Measurements from ENCODE around the gene FYB1. TPM values are rescaled to one million over a fixed set of nuclear protein-coding genes. Genes with fewer than 3 reads are reported as not detected.

FYB1 gene
- total RNA-seq, 2 donors from 2014 or later = not detected

DNA sequence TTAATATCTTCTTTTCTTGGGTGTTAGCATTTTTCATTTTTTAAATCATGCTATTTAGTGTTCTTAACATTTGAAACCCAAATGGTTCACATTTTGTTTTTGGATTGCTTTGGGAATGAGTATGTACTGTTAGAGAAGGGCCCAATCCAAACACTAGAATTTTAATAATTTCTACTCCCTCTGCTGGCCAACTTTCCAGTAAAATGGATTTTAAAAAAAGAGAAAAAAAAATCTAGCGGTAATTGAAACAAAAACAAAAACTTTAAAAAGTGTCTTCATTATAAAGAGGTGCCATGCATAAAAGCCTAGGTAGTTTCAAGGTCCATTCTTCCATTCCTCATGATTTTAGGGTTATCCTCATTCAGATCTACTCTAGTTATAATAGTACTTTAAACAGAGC, 113.0 kb downstream of the FYB1 start:
- Mint-ChIP-seq H3K4me1 (no peaks in the 10 kb centered on the region), H3K36me3 (ENCODE audit: low read depth) (no peaks in the 10 kb centered on the region), H3K4me3 (no peak overlapping the region), H3K27me3 (ENCODE audit: insufficient read depth) (no peaks in the 10 kb centered on the region), H3K9me3 (no peaks in the 10 kb centered on the region), H3K27ac (no peak overlapping the region)
- WGBS, 2 experiments (ENCODE audit: insufficient coverage in 1 of 2, insufficient read length in 1 of 2) = 100% methylated on average over 1 of the region's 1 CpG; no CpG with 5 or more reads in 1 of the 2 experiments
- no peak overlapping the region for H3K9ac ChIP-seq (ENCODE audit: extremely low read depth, low read length, poor library complexity, severe bottlenecking)
- H3K9me3 ChIP-seq (ENCODE audit: control insufficient read depth, low read length) = no peaks in the 10 kb centered on the region
- no peak overlapping the region for H3K4me3 ChIP-seq (ENCODE audit: low read length)
- TF ChIP-seq, protein P1, sequence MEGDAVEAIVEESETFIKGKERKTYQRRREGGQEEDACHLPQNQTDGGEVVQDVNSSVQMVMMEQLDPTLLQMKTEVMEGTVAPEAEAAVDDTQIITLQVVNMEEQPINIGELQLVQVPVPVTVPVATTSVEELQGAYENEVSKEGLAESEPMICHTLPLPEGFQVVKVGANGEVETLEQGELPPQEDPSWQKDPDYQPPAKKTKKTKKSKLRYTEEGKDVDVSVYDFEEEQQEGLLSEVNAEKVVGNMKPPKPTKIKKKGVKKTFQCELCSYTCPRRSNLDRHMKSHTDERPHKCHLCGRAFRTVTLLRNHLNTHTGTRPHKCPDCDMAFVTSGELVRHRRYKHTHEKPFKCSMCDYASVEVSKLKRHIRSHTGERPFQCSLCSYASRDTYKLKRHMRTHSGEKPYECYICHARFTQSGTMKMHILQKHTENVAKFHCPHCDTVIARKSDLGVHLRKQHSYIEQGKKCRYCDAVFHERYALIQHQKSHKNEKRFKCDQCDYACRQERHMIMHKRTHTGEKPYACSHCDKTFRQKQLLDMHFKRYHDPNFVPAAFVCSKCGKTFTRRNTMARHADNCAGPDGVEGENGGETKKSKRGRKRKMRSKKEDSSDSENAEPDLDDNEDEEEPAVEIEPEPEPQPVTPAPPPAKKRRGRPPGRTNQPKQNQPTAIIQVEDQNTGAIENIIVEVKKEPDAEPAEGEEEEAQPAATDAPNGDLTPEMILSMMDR (conservative IDR thresholded peaks at IDR 0.05) = peak; percentile 50
- no peaks in the 10 kb centered on the region for H3K36me3 ChIP-seq (ENCODE audit: control insufficient read depth, insufficient read depth, low read length)
- H3K27me3 ChIP-seq (ENCODE audit: control insufficient read depth, insufficient read depth, low read length, poor library complexity, severe bottlenecking) = no peaks in the 10 kb centered on the region
- no peaks in the 10 kb centered on the region for H3K4me1 ChIP-seq (ENCODE audit: control insufficient read depth, insufficient read depth, low read length)
- no peak for DNase-seq
- H3K27ac ChIP-seq (ENCODE audit: low read depth, low read length) = no peak overlapping the region

DNA sequence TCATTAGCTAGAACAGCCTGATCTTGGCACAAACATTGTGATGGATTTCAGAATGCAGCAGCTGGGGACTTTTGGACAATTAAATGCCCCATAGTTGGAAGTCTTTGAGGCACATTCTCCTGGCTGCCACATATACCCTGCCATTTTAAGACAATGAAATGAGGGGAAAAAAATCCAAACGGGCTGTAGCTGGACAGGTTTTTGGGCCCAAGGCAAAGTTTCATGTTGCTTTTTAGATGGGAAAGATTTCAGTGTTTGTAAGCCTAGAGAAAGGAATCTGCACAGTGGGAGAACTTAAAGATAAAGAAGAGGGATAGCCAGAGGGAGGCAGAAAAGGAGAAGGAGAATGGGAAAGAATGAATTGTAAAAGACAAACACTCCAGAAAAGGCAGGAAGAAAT, 115.1 kb downstream of the FYB1 start:
- no peak overlapping the region for H3K9ac ChIP-seq (ENCODE audit: extremely low read depth, low read length, poor library complexity, severe bottlenecking)
- H3K27ac ChIP-seq (ENCODE audit: low read depth, low read length) = no peak overlapping the region
- H3K36me3 Mint-ChIP-seq (ENCODE audit: low read depth) = no peaks in the 10 kb centered on the region
- H3K27ac Mint-ChIP-seq = no peak overlapping the region
- H3K9me3 Mint-ChIP-seq = no peaks in the 10 kb centered on the region
- H3K27me3 ChIP-seq (ENCODE audit: control insufficient read depth, insufficient read depth, low read length, poor library complexity, severe bottlenecking) = no peaks in the 10 kb centered on the region
- 89 to 90% methylated on average over 1 of the region's 1 CpG for WGBS, 2 experiments (ENCODE audit: insufficient coverage in 1 of 2, insufficient read length in 1 of 2)
- no peaks in the 10 kb centered on the region for H3K4me1 ChIP-seq (ENCODE audit: control insufficient read depth, insufficient read depth, low read length)
- H3K4me1 Mint-ChIP-seq = no peaks in the 10 kb centered on the region
- TF ChIP-seq, protein P1 (conservative IDR thresholded peaks at IDR 0.05) = no peak
- no peak overlapping the region for H3K4me3 ChIP-seq (ENCODE audit: low read length)
- H3K27me3 Mint-ChIP-seq (ENCODE audit: insufficient read depth) = no peaks in the 10 kb centered on the region
- H3K9me3 ChIP-seq (ENCODE audit: control insufficient read depth, low read length) = no peaks in the 10 kb centered on the region
- no peaks in the 10 kb centered on the region for H3K36me3 ChIP-seq (ENCODE audit: control insufficient read depth, insufficient read depth, low read length)
- no peak overlapping the region for H3K4me3 Mint-ChIP-seq
- no peak for DNase-seq

DNA sequence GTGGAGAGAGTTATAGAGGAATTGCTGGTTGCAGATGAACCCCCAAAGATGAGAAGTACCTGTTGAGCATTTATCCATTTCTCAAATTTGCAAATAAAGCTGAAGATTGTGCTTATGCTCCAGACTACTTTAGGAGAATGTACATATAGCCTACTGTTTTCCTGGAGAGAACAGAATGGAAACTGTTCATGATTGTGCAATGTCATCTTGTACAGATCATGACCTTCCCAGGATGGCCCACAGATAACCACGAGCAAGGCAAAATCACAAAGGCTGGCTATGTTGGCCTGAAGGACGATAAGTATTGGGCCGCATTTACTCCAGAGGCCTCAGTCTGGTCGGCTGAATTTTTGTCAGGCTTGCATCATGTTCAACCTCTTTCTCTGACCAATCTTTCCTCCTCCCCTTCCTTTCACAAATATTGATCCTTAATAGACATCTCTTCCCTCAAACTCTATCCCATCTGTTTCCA, 116.6 kb downstream of the FYB1 start:
- Histone ChIP-seq H3K9me3 (ENCODE audit: control insufficient read depth, low read length) (no peaks in the 10 kb centered on the region), H3K9ac (ENCODE audit: extremely low read depth, low read length, poor library complexity, severe bottlenecking) (no peak overlapping the region), H3K4me3 (ENCODE audit: low read length) (no peak overlapping the region), H3K27ac (ENCODE audit: low read depth, low read length) (no peak overlapping the region), H3K27me3 (ENCODE audit: control insufficient read depth, insufficient read depth, low read length, poor library complexity, severe bottlenecking) (no peaks in the 10 kb centered on the region), H3K36me3 (ENCODE audit: control insufficient read depth, insufficient read depth, low read length) (no peaks in the 10 kb centered on the region), H3K4me1 (ENCODE audit: control insufficient read depth, insufficient read depth, low read length) (no peaks in the 10 kb centered on the region)
- Mint-ChIP-seq H3K4me1 (no peaks in the 10 kb centered on the region), H3K27ac (no peak overlapping the region), H3K27me3 (ENCODE audit: insufficient read depth) (no peaks in the 10 kb centered on the region), H3K9me3 (no peaks in the 10 kb centered on the region), H3K4me3 (no peak overlapping the region), H3K36me3 (ENCODE audit: low read depth) (no peaks in the 10 kb centered on the region)
- no peak for DNase-seq
- TF ChIP-seq, protein P1 (conservative IDR thresholded peaks at IDR 0.05) = no peak
- WGBS, 2 experiments (ENCODE audit: insufficient coverage in 1 of 2, insufficient read length in 1 of 2) = 87 to 96% methylated on average over 4 of the region's 4 CpGs
